HepG2 (cell line): ENCODE results near the gene RPS6KL1. TPM values are rescaled to one million over a fixed set of nuclear protein-coding genes. Genes with fewer than 3 reads are reported as not detected.
A peak's percentile ranks its signal among the peaks of the same experiment; 100 is the strongest.

Experiments
- ATAC-seq: fragments of 200-7000 bp; cut with Tn5 transposase; 3 replicates; pipeline ENCODE4 v1.9.1; 2020; ENCODE audit warnings: mild to moderate bottlenecking, moderate library complexity
- BruUV-seq: library from RNA; stranded (reverse); fragments of 400-500 nt; replicated peaks from 2 replicates; lab custom pipeline; 2021; lab: Mats Ljungman, UMichigan
- CTCF ChIA-PET: fragments of 300-600 bp; formaldehyde crosslinking; extraction: SDS; loops from one replicate; lab custom pipeline; 2021; ENCODE audit warnings: low total read pairs, inconsistent platforms, low intra/inter-chr PET ratio; lab: Yijun Ruan, JAX
- POLR2A ChIA-PET: fragments of 350-600 bp; sonication (Branson Sonifier 250); formaldehyde crosslinking; loops from one replicate; lab custom pipeline; 2020; ENCODE audit warnings: antibody characterized with exemption, inconsistent platforms; lab: Yijun Ruan, JAX
- DNase-seq: peaks from one replicate; pipeline ENCODE4 v3.0.0-alpha.2; 2015; ENCODE audit warnings: low spot score
- FAIRE-seq: peaks from 3 replicates; lab custom pipeline; 2011; peaks lifted over from hg19 to GRCh38; lab: Jason Lieb, UNC
- H2AFZ ChIP-seq: one replicate; pipeline ENCODE4 v1.6.1; 2011; ENCODE audit warnings: low read length, inconsistent platforms
- H3K27ac ChIP-seq: fragments of 300-600 bp; 3 replicates; pipeline ENCODE4 v1.8.0; 2011; ENCODE audit warnings: mixed run types, mild to moderate bottlenecking, mixed read lengths, low read length, inconsistent platforms; ENCODE audit not compliant: insufficient read depth; ENCODE audit errors: extremely low read length
- H3K27me3 ChIP-seq, 2 experiments: fragments of 200-600 bp in 1 of 2; 2 replicates in 1 of 2; 3 replicates in 1 of 2; pipeline versions ENCODE4 v1.6.0 to v1.8.0; 2011; ENCODE audit warnings: low read length in 2 of 2, mild to moderate bottlenecking in 2 of 2, moderate library complexity in 2 of 2, inconsistent platforms in 1 of 2; ENCODE audit not compliant: insufficient read depth in 2 of 2, control insufficient read depth in 1 of 2
- H3K36me3 ChIP-seq, 2 experiments: fragments of 200-600 bp in 1 of 2; replicated peaks in 1 of 2; 2 replicates in 1 of 2; 3 replicates in 1 of 2; pipeline versions ENCODE4 v1.5.1 to v1.8.0; 2011; ENCODE audit warnings: low read length in 2 of 2, inconsistent platforms in 1 of 2; ENCODE audit not compliant: insufficient read depth in 2 of 2, control insufficient read depth in 1 of 2
- H3K4me1 ChIP-seq: 2 replicates; pipeline ENCODE4 v1.5.1; 2012; ENCODE audit warnings: low read length, inconsistent platforms; ENCODE audit not compliant: insufficient read depth
- H3K4me2 ChIP-seq: 2 replicates; pipeline ENCODE4 v1.6.0; 2011; ENCODE audit warnings: low read depth, low read length, inconsistent platforms
- H3K4me3 ChIP-seq, 3 experiments: fragments of 200-600 bp in 1 of 3; sonication (generic), shearing (Covaris generic) in 1 of 3; replicated peaks in 1 of 3; 2 replicates each; pipeline ENCODE4 v1.5.1; 2011 to 2016; ENCODE audit warnings: low read length in 3 of 3, inconsistent platforms in 2 of 3, low read depth in 2 of 3, mild to moderate bottlenecking in 2 of 3, control low read depth in 1 of 3, mixed read lengths in 1 of 3; ENCODE audit not compliant: insufficient read depth in 1 of 3
- H3K79me2 ChIP-seq: one replicate; pipeline ENCODE4 v1.6.1; 2011; ENCODE audit warnings: low read length, inconsistent platforms; ENCODE audit not compliant: insufficient read depth
- H3K9ac ChIP-seq: 2 replicates; pipeline ENCODE4 v1.6.0; 2011; ENCODE audit warnings: mild to moderate bottlenecking, low read depth, low read length, inconsistent platforms; ENCODE audit not compliant: insufficient read depth
- H3K9me3 ChIP-seq: 2 replicates; pipeline ENCODE4 v1.5.1; 2012; ENCODE audit warnings: mild to moderate bottlenecking, low read length
- H4K20me1 ChIP-seq: 2 replicates; pipeline ENCODE4 v1.6.0; 2011; ENCODE audit warnings: inconsistent platforms, mild to moderate bottlenecking, low read length, moderate library complexity; ENCODE audit not compliant: insufficient read depth
- HES4 ChIP-seq: sonication (generic); formaldehyde crosslinking; IDR thresholded peaks from 2 replicates; pipeline ENCODE4 v1.9.0; 2021; ENCODE audit warnings: mild to moderate bottlenecking, missing genetic modification reagents, borderline replicate concordance
- RNF219 ChIP-seq: sonication (generic); formaldehyde crosslinking; IDR thresholded peaks from 2 replicates; pipeline ENCODE4 v1.5.0; 2020; ENCODE audit warnings: mild to moderate bottlenecking, missing genetic modification reagents
- RXRB ChIP-seq: IDR thresholded peaks from 2 replicates; pipeline ENCODE4 v1.6.1; 2016; ENCODE audit warnings: borderline replicate concordance, missing genetic modification reagents, missing compliant biosample characterization
- TRIM22 ChIP-seq: fragments of 450-650 bp; IDR thresholded peaks from 2 replicates; pipeline ENCODE4 v1.6.1; 2017
- ZHX2 ChIP-seq, 2 experiments: sonication (generic) in 1 of 2; formaldehyde crosslinking in 1 of 2; IDR thresholded peaks; 2 replicates each; pipeline versions ENCODE4 v1.6.1 to v1.9.0; 2014 to 2022; ENCODE audit warnings: antibody characterized with exemption in 1 of 2, borderline replicate concordance in 1 of 2, inconsistent platforms in 1 of 2, low read depth in 1 of 2, missing genetic modification reagents in 1 of 2
- ZNF224 ChIP-seq: sonication (generic); formaldehyde crosslinking; IDR thresholded peaks from 2 replicates; pipeline ENCODE4 v1.5.0; 2020; ENCODE audit warnings: mild to moderate bottlenecking, missing genetic modification reagents
- ZSCAN25 ChIP-seq: sonication (generic); formaldehyde crosslinking; IDR thresholded peaks from 2 replicates; pipeline ENCODE4 v1.8.0; 2022; ENCODE audit warnings: mild to moderate bottlenecking, missing genetic modification reagents
- WGBS: methylation state at CpG from one replicate; pipeline ENCODE4 v1.1.6; 2017; ENCODE audit warnings: low lambda C conversion rate; 5-methylcytosine and 5-hydroxymethylcytosine counted together
- in situ Hi-C: cut with HindIII; loops from 2 replicates; pipeline ENCODE4 v1.10.0; 2017; ENCODE audit warnings: low pct_unique_long_range_greater_than_20kb; ENCODE audit not compliant: extremely low pct_ligation_motif_present
- intact Hi-C: fragments of 100-400 bp; cut with micrococcal nuclease; formaldehyde crosslinking; loops from one replicate; pipeline ENCODE4 v1.10.0; 2022; ENCODE audit not compliant: unreplicated experiment
- polyA plus RNA-seq, 8 experiments: library from polyadenylated mRNA; depleted of rRNA in 3 of 8; stranded (reverse) in 7 of 8; unstranded in 1 of 8; fragments of >200 nt; fragmentation: Illumina TruSeq in 4 of 8; extraction: Trizol in 4 of 8; gene quantifications; 2 replicates each; pipeline versions ENCODE4 v1.2.1 to v1.2.3, GENCODE V29; 2011 to 2016; ENCODE audit warnings: low read depth in 4 of 8, missing spikeins in 1 of 8, mixed read lengths in 1 of 8; ENCODE audit not compliant: insufficient read depth in 1 of 8
- total RNA-seq, 5 experiments: library from RNA; depleted of rRNA; stranded (reverse); fragments of >200 nt; fragmentation: Illumina TruSeq; extraction: Trizol; gene quantifications; 2 replicates each; pipeline ENCODE4 v1.2.3, GENCODE V29; 2016; ENCODE audit warnings: low read depth in 1 of 5

Gene RPS6KL1
- total and polyA plus RNA-seq, 2 of the 13 experiments (the other 11 are each of a cell fraction or from before 2014, with no cell fraction given): 6.5 to 11.5 TPM

GRCh38 chr14:74911704-74912103, 11.4 kb downstream of the RPS6KL1 start:
- in situ Hi-C loops (loop anchor here (5.0 kb wide), 1 partner anchor 181 kb away; no protein-coding TSS in a partner anchor), intact Hi-C loops (no loop called here)
- no peaks in the 10 kb centered on the region for H3K27me3 ChIP-seq
- ChIA-PET CTCF (no interaction called here), POLR2A (interaction anchor here (1.5 kb wide), 1 partner anchor 11 kb away, joined by 5 read pairs; the partner anchor contains the start of gene RPS6KL1)
- no peak overlapping the region for H3K27ac ChIP-seq
- ATAC-seq: no peak
- H4K20me1 ChIP-seq: no peaks in the 10 kb centered on the region
- no peak overlapping the region for H3K4me2 ChIP-seq
- H3K36me3 ChIP-seq: no peaks in the 10 kb centered on the region
- FAIRE-seq: no peak
- no peaks in the 10 kb centered on the region for H3K79me2 ChIP-seq
- H3K9me3 ChIP-seq: no peaks in the 10 kb centered on the region
- BruUV-seq: no TSS peak
- no peak overlapping the region for H3K4me3 ChIP-seq
- no peak for TF ChIP-seq HES4 (CRISPR knock-in tag)
- peak; percentile 60; the same call in 1 of the 2 replicates for TF ChIP-seq ZSCAN25 (CRISPR knock-in tag)
- WGBS: 44% methylated on average over 3 of the region's 5 CpGs
- DNase-seq: no peak
- no peak overlapping the region for H3K9ac ChIP-seq
- H2AFZ ChIP-seq: no peak overlapping the region
- H3K4me1 ChIP-seq: peaks cover 11% of the 10 kb centered on the region; the same call in 1 of the 2 replicates

- POLR2A ChIA-PET: interaction anchor here (1.5 kb wide), 1 partner anchor 11 kb away, joined by 5 read pairs; the partner anchor contains the start of gene RPS6KL1
- ATAC-seq: no peak
- intact Hi-C loops: no loop called here
- TF ChIP-seq RXRB (CRISPR knock-in tag) (no peak), TRIM22 (no peak), ZHX2 (IDR thresholded peaks at IDR 0.05; ENCODE audit: low read depth) (no peak), ZHX2 (CRISPR knock-in tag; IDR thresholded peaks at IDR 0.05; ENCODE audit: borderline replicate concordance) (no peak), RNF219 (CRISPR knock-in tag) (no peak), ZNF224 (CRISPR knock-in tag) (no peak)
Observed at GRCh38 chr14:74911221-74911620, 11.8 kb downstream of the RPS6KL1 start.

More at GRCh38 chr14:74911221-74911620, 11.8 kb downstream of the RPS6KL1 start:
- FAIRE-seq: no peak
- H3K9ac ChIP-seq: no peak overlapping the region
- no peaks in the 10 kb centered on the region for H3K9me3 ChIP-seq
- WGBS: no CpG with 5 or more reads among the region's 6 CpGs
- H3K4me1 ChIP-seq: peaks cover 11% of the 10 kb centered on the region; the same call in 1 of the 2 replicates
- CTCF ChIA-PET: no interaction called here
- H4K20me1 ChIP-seq: no peaks in the 10 kb centered on the region
- no peaks in the 10 kb centered on the region for H3K36me3 ChIP-seq
- H3K27ac ChIP-seq: no peak overlapping the region
- no peaks in the 10 kb centered on the region for H3K79me2 ChIP-seq
- in situ Hi-C loops: loop anchor here (5.0 kb wide), 1 partner anchor 181 kb away; no protein-coding TSS in a partner anchor
- no peaks in the 10 kb centered on the region for H3K27me3 ChIP-seq
- DNase-seq: no peak
- no TSS peak for BruUV-seq
- no peak overlapping the region for H3K4me2 ChIP-seq
- H3K4me3 ChIP-seq: no peak overlapping the region
- H2AFZ ChIP-seq: no peak overlapping the region
